22Rv1 (cell line): Measurements from ENCODE around the gene BHMT2.

Experiments used
- CTCF ChIP-seq: fragments of 450-650 bp; IDR thresholded peaks from 2 replicates; pipeline ENCODE4 v1.5.1; 2017; ENCODE audit warnings: mild to moderate bottlenecking
- ZFX ChIP-seq: fragments of 450-650 bp; IDR thresholded peaks from 2 replicates; pipeline ENCODE4 v1.6.1; 2017; ENCODE audit warnings: antibody characterized with exemption, borderline replicate concordance

DNA sequence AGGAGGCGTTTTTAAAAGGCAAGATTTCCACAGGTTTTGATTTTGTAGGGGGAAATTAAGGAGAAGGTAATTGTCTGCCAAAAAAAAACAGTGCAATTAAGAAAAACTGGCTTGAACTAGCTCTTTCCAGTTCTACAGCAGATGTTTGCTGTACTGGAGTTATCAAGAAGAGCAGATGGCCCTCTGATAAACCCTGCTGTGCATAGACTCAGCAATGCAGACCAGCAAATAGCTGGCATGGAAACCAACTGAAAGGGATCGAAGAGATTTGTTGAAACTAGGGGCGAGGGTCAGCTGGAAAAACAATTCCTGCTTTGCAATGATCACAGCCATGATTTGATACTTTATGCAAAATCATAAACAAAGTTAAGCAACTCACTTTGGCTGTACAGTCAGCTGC, 24.2 kb downstream of the BHMT2 start:
- no peak for TF ChIP-seq CTCF
- TF ChIP-seq ZFX = no peak
